ENCODE measurements around the gene ETV3. TPM values are rescaled to one million over a fixed set of nuclear protein-coding genes. Genes with fewer than 3 reads are reported as not detected.
"Not testable (repeated sequence)": the region's sequence is repeated elsewhere in the genome, so short reads cannot be mapped to it uniquely, and the experiment has no call there.

Gene ETV3
- total and polyA plus RNA-seq, 2 of the 4 experiments (the other 2 are of a cell fraction), result 6.4 to 14.7 TPM

GRCh38 chr1:157182371-157182770 is 44.2 kb upstream of the ETV3 start:
- H3K4me3 ChIP-seq (ENCODE audit: insufficient read depth, low read depth, low read length); H3K4me2 ChIP-seq (ENCODE audit: low read depth, low read length); H3K9me1 ChIP-seq (ENCODE audit: insufficient read depth, low read length); H2BK15ac ChIP-seq (ENCODE audit: low read depth, low read length); POLR2A ChIA-PET (ENCODE audit: unreplicated experiment); H3K79me1 ChIP-seq (ENCODE audit: low read depth in 1 of 2, low read length in 2 of 2); H3K23ac ChIP-seq (ENCODE audit: low read depth, low read length); H4K20me1 ChIP-seq (ENCODE audit: insufficient read depth, low read length); H2AFZ ChIP-seq (replicated peaks; ENCODE audit: low read length, poor library complexity); H3K4me1 ChIP-seq (ENCODE audit: control insufficient read depth, insufficient read depth, low read length); H3K27ac ChIP-seq (ENCODE audit: insufficient read depth, low read length); H4K91ac ChIP-seq (ENCODE audit: insufficient read depth, low read depth, low read length); H3K18ac ChIP-seq (ENCODE audit: low read depth, low read length); H3K9me3 ChIP-seq (ENCODE audit: control insufficient read depth, insufficient read depth, low read length); H3K56ac ChIP-seq (ENCODE audit: extremely low read depth, insufficient read depth, low read length); CTCF ChIA-PET; DNase-seq; BruUV-seq (replicated peaks); H4K5ac ChIP-seq (ENCODE audit: low read depth, low read length); in situ Hi-C loops (cut with MboI; ENCODE audit: low sequenced_read_pairs); ATAC-seq (ENCODE audit: low read depth); H3K9ac ChIP-seq (ENCODE audit: low read depth, low read length); H2BK5ac ChIP-seq (ENCODE audit: low read depth, low read length, poor library complexity, severe bottlenecking); H4K8ac ChIP-seq (ENCODE audit: low read depth in 2 of 2, low read length in 2 of 2); intact Hi-C loops (cut with micrococcal nuclease); H2AK9ac ChIP-seq (replicated peaks; ENCODE audit: low read depth, low read length, poor library complexity); H2BK20ac ChIP-seq (ENCODE audit: low read depth, low read length); dilution Hi-C loops (cut with HindIII; ENCODE audit: low sequenced_read_pairs, unreplicated experiment); H3K36me3 ChIP-seq (ENCODE audit: control insufficient read depth, insufficient read depth, low read length); H2BK120ac ChIP-seq (ENCODE audit: low read depth, low read length); H3K14ac ChIP-seq (replicated peaks; ENCODE audit: low read depth, low read length); H3K4ac ChIP-seq (ENCODE audit: low read depth, low read length); H2AK5ac ChIP-seq (ENCODE audit: low read depth, low read length): not testable (repeated sequence)
- peaks cover 44% of the 10 kb centered on the region for H3K27me3 ChIP-seq (ENCODE audit: control insufficient read depth, insufficient read depth, low read length)
- WGBS, 2 experiments (ENCODE audit: extremely low coverage in 2 of 2, insufficient read length in 1 of 2), result 50% methylated on average over 3 of the region's 5 CpGs; no CpG with 5 or more reads in 1 of the 2 experiments
